Femur (tissue), 1 donor: ENCODE measurements around the gene LY6G5B.

Source experiments
- DNase-seq: peaks from one replicate; pipeline ENCODE4 v3.0.0-alpha.2; 2017

LY6G5B gene

DNA sequence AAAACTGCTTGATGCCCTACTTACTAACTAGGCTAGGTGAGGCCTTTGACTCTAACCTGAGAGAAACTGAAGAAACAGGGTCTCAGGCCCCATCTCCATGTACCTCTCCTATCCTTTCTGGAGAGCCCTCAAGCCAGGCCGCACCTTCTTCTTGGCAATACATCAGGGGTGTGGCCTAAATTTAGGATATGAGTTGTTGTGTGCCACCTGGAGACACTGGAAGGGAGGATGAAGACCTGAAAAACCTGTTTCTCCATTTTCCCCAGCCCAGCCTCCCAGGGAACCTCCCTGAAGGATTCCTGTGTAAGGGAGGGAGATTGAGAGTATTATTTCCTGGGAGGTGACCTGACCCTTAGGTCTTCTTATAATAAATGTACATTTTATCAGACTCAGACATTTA is 48.5 kb downstream of the LY6G5B start:
- no peak for DNase-seq

DNA sequence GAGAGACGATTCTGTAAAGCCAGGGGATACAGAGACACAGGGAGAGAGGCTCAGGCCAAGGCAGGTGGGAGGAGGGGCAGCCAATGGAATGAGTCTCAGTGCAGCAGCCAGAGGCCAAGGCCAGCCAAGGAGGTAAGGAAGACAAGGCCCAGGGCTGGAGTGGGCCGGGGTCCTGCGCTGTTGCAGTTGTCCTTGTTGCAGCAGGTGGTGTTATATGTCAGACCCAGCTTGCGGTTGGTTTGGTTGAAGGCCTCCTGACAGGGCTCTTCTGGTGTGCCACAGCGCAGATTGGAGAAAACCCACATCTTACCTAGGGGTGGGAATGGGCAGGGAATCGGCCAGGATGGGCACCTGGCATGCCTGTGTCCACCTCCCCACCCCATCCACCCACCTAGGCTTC is 49.2 kb downstream of the LY6G5B start:
- DNase-seq, result no peak

DNA sequence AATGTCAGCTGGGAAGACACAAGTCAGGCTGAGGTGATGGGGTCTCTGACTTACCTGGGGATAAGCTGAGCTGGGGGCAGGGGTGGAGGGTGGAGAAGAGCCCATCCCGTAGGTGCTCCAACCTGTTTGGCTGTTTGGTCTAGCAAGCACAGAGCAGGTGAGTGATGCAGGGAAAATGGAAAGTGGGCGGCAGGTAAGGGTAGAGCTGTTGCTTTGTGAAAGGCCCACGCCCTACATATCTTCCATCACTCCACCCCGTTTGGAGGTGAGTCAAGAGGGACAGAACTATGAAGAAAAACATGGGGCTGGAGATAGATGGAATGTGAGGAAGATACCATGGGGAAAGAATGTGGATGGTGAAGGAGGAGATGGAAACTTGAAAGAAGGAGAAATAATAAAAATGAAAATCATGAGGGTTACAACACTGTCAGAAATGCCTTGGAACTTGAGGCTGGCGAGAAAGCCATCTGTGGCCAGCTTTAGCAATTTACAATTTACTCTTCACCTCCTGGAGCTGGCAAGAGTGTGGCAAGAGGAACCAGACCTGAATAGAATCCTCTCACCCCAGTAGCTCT is 50.5 kb downstream of the LY6G5B start:
- DNase-seq, result no peak

DNA sequence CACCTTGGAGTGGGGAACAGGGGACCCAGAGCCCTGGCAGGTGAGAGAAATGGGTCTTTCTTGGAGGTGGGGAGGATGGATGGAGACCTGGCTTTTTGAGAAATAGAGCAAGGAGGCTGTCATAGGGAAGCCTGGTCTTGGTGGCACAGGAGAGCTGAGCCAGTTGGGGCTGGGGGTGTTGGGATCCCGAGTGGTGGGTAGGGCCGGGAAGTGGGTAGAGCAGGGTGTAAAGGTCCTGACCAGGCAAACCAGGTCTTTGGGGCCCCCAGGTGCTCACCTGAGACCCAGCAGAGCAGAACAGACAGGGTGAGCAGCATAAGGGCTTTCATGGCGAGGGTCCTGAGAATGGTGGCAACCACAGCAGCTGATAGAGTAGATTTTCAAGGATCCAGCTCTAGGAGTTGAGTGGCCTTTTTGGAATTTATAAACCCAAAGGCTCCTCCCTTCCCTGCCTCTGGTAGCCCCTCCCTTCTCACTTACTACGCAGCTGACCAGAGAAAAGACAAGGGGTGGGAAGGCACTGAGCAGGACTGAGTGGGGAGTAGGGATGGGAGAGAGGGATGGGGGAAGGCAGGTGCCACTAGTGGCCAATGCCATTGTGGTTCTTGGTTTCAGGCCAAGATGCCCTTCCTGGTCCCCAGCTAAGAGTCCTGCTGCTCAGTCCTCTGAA is 51.7 kb downstream of the LY6G5B start, which contains the start of gene LY6G6C:
Gene LY6G6C, minus strand, starts transcription at position 396 of the 670 bp plus-strand sequence. Its CDS starts 67 bp downstream, at position 329.
- DNase-seq, result no peak

DNA sequence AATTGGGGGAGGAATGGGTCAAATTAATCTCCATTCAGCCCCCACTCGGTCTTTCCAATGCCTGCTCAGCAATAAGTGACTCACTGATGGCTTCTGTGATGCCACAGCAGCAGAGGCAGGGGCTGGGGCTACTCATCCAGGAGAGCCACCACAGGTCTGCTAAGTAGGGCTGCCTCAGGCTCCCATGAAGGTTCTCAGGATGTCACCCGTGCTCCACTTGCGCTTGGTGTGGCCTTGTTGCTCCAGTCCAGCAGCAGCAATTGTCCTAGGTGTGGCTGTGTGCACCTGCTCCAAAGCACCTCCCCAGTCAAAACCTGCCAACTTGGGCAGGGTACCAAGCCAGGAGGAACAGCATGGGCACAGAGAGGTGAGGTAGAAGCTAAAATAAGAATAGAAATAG is 52.4 kb downstream of the LY6G5B start:
- DNase-seq, result no peak
